HepG2 (cell line): Measurements from ENCODE around the gene LYST. TPM values are rescaled to one million over a fixed set of nuclear protein-coding genes. Genes with fewer than 3 reads are reported as not detected.

ENCODE experiments used
- ESRRA ChIP-seq: sonication (generic); formaldehyde crosslinking; IDR thresholded peaks from 2 replicates; pipeline ENCODE4 v1.5.1; 2020; ENCODE audit warnings: mild to moderate bottlenecking, low read depth, missing genetic modification reagents
- ETV5 ChIP-seq: IDR thresholded peaks from 2 replicates; pipeline ENCODE4 v1.6.1; 2018; ENCODE audit warnings: missing biosample characterization, missing genetic modification reagents, inconsistent platforms, borderline replicate concordance
- GATAD1 ChIP-seq: IDR thresholded peaks from 2 replicates; pipeline ENCODE4 v1.6.1; 2016; ENCODE audit warnings: missing genetic modification reagents, missing compliant biosample characterization
- LRRFIP1 ChIP-seq: sonication (generic); formaldehyde crosslinking; conservative IDR thresholded peaks from 2 replicates; pipeline ENCODE4 v1.4.0; 2020; ENCODE audit warnings: missing genetic modification reagents
- MBD4 ChIP-seq: IDR thresholded peaks from 2 replicates; pipeline ENCODE4 v1.6.1; 2012; ENCODE audit warnings: low read length, inconsistent platforms, borderline replicate concordance
- SMC3 ChIP-seq: IDR thresholded peaks from 2 replicates; pipeline ENCODE4 v1.6.1; 2011; ENCODE audit warnings: low read length, improper control_type of control experiment
- SOX5 ChIP-seq: IDR thresholded peaks from 2 replicates; pipeline ENCODE4 v1.6.1; 2016; ENCODE audit warnings: borderline replicate concordance
- SRSF4 ChIP-seq: fragments of 200-400 bp; formaldehyde crosslinking; IDR thresholded peaks from one replicate; pipeline ENCODE4 v1.6.1; 2018; ENCODE audit warnings: mild to moderate bottlenecking, low read depth, low read length, moderate library complexity; ENCODE audit not compliant: poor library complexity, severe bottlenecking
- YEATS4 ChIP-seq: sonication (generic); formaldehyde crosslinking; IDR thresholded peaks from 2 replicates; pipeline ENCODE4 v1.4.0; 2020; ENCODE audit warnings: missing genetic modification reagents, borderline replicate concordance
- ZBTB3 ChIP-seq: sonication (generic); formaldehyde crosslinking; IDR thresholded peaks from 2 replicates; pipeline ENCODE4 v1.4.0; 2020; ENCODE audit warnings: low read depth, mild to moderate bottlenecking, moderate library complexity, missing genetic modification reagents, borderline replicate concordance
- ZBTB49 ChIP-seq: sonication (generic); formaldehyde crosslinking; IDR thresholded peaks from 2 replicates; pipeline ENCODE4 v1.4.0; 2020; ENCODE audit warnings: missing genetic modification reagents, borderline replicate concordance
- ZNF3 ChIP-seq: IDR thresholded peaks from 2 replicates; pipeline ENCODE4 v1.7.0; 2017; ENCODE audit warnings: inconsistent platforms
- ZNF343 ChIP-seq: sonication (generic); formaldehyde crosslinking; IDR thresholded peaks from 2 replicates; pipeline ENCODE4 v1.4.0; 2020; ENCODE audit warnings: mild to moderate bottlenecking, missing genetic modification reagents
- ZNF451 ChIP-seq: sonication (generic); formaldehyde crosslinking; IDR thresholded peaks from 2 replicates; pipeline ENCODE4 v1.5.0; 2020; ENCODE audit warnings: mild to moderate bottlenecking, missing genetic modification reagents
- ZNF713 ChIP-seq: sonication (generic); formaldehyde crosslinking; IDR thresholded peaks from 2 replicates; pipeline ENCODE4 v1.4.0; 2020; ENCODE audit warnings: mild to moderate bottlenecking, missing genetic modification reagents
- polyA plus RNA-seq, 8 experiments: library from polyadenylated mRNA; depleted of rRNA in 3 of 8; stranded (reverse) in 7 of 8; unstranded in 1 of 8; fragments of >200 nt; fragmentation: Illumina TruSeq in 4 of 8; extraction: Trizol in 4 of 8; gene quantifications; 2 replicates each; pipeline versions ENCODE4 v1.2.1 to v1.2.3, GENCODE V29; 2011 to 2016; ENCODE audit warnings: low read depth in 4 of 8, missing spikeins in 1 of 8, mixed read lengths in 1 of 8; ENCODE audit not compliant: insufficient read depth in 1 of 8
- total RNA-seq, 5 experiments: library from RNA; depleted of rRNA; stranded (reverse); fragments of >200 nt; fragmentation: Illumina TruSeq; extraction: Trizol; gene quantifications; 2 replicates each; pipeline ENCODE4 v1.2.3, GENCODE V29; 2016; ENCODE audit warnings: low read depth in 1 of 5
- TF ChIP-seq, protein P1 (sequence below): sonication (generic); formaldehyde crosslinking; IDR thresholded peaks from 2 replicates; pipeline ENCODE4 v1.8.0; 2022; ENCODE audit warnings: mild to moderate bottlenecking, missing genetic modification reagents, borderline replicate concordance
- TF ChIP-seq, protein P2 (sequence below): sonication (generic); formaldehyde crosslinking; IDR thresholded peaks from 2 replicates; pipeline ENCODE4 v1.5.1; 2020; ENCODE audit warnings: missing genetic modification reagents, mild to moderate bottlenecking, borderline replicate concordance

The LYST gene
- total and polyA plus RNA-seq, 2 of the 13 experiments (the other 11 are each of a cell fraction or from before 2014, with no cell fraction given) = 0.91 to 2.5 TPM

DNA sequence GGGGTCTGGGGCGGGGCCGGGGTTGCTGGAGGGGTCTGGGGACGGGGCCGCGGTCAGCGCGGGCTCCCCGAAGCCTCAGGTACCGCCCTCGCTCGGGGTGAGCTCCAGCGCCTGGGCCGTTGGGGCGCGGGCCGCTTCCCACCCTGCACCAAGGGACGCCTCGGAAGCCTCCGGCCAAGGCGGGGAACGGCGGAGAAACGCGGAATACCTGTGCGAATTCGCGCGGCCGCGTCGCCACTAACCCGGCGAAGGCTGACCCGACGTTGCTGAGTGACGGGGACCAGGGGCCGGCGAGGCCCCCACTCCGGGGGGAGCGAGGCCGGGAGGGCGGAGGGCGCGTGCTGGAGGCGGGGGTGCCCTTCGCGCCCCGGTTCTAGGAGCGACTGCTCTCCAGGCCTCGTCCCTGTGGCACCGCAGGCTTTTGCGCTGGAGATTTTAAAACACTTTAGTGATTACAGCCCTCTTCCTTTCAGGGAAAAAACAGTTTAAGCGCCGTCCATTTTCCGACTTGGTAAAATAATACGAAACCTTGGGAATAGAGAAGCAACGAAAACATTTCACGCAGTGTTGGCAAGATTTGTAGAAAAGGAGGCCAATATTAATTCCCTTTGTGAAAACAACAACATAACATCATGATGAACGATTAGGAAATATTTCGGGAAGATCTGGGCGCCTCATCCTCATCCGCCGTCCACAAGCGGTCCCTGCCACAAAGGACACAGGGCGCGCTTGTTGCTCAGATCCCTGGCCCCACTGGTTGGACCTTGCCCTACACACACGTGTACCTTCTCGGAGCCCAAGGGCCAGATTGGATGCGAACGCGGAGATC is 216.2 kb downstream of the LYST start (continued):
- TF ChIP-seq ZBTB49 (peak; percentile 69; the same call in 1 of the 2 replicates), SOX5 (CRISPR knock-in tag) (peak; percentile 91), ZNF343 (CRISPR knock-in tag) (peak; percentile 56; the same call in 1 of the 2 replicates), ESRRA (peak; percentile 72), ZNF451 (no peak), SRSF4 (no peak), SMC3 (no peak), ZNF3 (no peak), YEATS4 (CRISPR knock-in tag) (peak; percentile 100), ZBTB3 (CRISPR knock-in tag) (no peak), GATAD1 (CRISPR knock-in tag) (peak; percentile 64), LRRFIP1 (CRISPR knock-in tag) (no peak), ZNF713 (CRISPR knock-in tag) (no peak), MBD4 (no peak), ETV5 (CRISPR knock-in tag) (no peak)
- TF ChIP-seq, protein P1, sequence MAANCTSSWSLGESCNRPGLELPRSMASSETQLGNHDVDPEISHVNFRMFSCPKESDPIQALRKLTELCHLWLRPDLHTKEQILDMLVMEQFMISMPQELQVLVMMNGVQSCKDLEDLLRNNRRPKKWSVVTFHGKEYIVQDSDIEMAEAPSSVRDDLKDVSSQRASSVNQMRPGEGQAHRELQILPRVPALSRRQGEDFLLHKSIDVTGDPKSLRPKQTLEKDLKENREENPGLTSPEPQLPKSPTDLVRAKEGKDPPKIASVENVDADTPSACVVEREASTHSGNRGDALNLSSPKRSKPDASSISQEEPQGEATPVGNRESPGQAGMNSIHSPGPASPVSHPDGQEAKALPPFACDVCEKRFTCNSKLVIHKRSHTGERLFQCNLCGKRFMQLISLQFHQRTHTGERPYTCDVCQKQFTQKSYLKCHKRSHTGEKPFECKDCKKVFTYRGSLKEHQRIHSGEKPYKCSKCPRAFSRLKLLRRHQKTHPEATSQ = peak; percentile 23; the same call in 1 of the 2 replicates
- TF ChIP-seq, protein P2, sequence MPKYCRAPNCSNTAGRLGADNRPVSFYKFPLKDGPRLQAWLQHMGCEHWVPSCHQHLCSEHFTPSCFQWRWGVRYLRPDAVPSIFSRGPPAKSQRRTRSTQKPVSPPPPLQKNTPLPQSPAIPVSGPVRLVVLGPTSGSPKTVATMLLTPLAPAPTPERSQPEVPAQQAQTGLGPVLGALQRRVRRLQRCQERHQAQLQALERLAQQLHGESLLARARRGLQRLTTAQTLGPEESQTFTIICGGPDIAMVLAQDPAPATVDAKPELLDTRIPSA (CRISPR knock-in tag) = peak; percentile 81; the same call in 1 of the 2 replicates
